HG03196 (cell line): Measurements from ENCODE around the gene OR8D1.
"Not testable (repeated sequence)": the region's sequence is repeated elsewhere in the genome, so short reads cannot be mapped to it uniquely, and the experiment has no call there.

Source experiments
- ATAC-seq: cut with Tn5 transposase; IDR thresholded peaks from one replicate; pipeline ENCODE4 v1.9.1; 2021; ENCODE audit not compliant: unreplicated experiment

Gene OR8D1

DNA sequence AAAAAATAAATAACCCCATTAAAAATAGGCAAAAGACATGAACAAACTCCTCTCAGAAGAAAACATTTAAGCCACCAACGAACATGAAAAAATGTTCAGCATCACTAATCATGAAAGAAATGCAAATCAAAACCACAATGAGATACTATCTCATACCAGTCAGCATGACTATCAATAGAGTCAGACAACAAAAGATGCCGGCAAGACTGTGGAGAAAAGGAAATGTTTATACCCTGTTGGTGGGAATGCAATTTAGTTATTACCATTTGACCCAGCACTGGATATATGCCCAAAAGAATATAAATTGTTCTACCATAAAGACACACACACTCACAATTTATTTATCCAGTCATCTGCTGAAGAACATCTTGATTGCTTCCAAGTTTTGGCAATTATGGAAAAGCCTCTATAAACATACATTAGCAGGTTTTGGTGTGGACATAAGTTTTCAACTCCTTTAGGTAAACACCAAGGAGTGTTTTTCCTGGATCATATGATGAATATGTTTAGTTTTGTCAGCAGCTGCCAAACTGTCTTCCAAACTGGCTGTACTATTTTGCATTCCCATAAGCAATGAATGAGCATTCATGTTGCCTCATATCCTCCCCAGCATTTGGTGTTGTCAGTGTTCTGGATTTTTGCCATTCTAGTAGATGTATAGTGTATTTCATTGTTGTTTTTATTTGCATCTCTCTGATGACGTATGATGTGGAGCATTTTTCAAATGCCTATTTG, 28.0 kb downstream of the OR8D1 start:
- ATAC-seq, result no peak

DNA sequence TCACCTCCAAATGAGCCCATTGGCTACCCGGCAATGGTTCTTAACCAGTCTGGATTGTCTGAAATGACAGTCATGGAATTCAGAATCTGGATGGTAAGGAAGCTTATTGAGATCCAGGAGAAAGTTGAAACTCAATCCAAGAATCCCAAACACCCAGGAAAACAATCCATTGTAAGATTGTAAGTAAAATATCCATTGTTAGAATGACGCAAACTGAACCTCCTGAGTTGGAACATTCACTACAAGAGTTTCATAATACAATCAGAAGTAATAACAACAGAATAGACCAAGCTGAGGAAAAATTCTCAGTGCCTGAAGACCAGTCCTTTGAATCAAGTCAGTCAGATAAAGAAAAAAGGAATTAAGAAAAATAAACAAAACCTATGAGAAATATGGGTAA, 35.5 kb downstream of the OR8D1 start:
- ATAC-seq, result no peak

DNA sequence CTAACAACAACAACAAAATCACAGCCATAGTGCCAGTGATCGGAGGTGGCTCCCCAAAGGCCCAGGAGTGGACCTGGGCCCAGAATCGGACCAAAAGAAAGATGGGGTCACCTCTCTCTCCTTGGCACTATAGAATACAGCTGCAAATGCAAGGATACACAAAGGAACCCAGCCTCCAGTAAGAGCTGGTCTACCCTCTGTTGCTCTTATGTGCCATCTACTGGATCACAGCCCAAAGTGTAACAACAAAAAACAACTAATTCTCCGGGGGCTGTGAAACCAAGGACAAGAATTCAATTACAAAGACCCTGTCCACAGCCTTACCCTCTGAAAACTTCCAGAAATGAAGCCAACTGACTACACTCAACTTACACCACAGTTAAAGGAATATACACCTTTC, 35.9 kb downstream of the OR8D1 start:
- no peak for ATAC-seq

DNA sequence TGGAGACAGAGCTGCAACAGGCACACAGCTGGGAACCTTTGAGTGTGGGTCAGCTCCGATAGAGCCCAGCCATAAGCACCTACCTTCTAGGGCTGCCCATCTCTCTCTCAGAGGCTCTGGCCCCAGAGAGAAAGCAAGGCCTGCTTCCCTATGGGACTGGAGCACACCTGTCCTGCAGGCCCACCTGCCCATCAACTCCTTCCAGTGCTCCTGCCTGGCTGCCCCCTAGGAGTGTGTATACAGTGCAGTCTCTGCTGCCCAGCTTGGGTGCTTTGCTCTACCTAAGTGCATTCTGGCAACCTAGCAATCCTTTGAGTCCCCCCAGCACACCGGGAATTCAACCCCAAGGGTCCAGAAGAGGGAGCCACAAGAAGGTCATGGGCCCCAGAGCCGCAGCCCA, 36.5 kb downstream of the OR8D1 start:
- ATAC-seq, result no peak

DNA sequence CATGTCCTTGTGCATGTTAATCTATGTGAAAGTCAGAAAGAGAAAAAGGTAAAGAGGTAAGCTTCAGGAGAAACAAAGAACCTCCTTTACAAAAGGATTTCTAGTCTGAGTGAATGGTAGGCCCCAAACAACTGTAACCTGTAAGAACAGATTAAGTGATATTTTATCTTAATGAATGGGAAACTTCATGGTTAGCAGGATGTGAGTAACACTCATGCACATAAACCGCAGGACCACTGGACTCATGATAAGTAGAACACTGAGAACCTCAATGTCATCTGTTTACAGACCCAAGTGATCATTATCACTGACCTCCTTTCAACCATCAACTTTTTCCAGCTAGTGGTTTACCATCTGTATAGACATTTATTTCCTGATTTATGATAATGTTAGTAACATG, 37.7 kb downstream of the OR8D1 start:
- ATAC-seq, result no peak

DNA sequence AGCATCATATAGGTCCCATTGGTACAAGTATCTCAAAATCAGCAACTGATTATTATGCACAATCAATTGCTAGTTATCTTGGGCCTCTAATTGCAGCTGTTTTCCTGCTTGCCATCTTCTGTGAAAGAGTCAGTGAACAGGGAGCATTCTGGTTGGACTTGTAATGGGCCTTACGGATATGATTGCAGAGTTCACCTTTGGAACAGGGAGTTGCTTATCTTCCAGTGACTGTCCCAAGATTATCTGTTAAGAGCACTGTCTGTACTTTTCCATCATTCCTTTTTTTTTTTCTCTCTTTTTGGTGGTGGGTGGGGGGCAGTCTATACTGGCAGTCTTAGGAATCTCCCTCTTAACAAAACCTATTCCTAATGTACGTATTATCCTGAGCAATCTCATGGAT, 39.7 kb downstream of the OR8D1 start:
- no peak for ATAC-seq

DNA sequence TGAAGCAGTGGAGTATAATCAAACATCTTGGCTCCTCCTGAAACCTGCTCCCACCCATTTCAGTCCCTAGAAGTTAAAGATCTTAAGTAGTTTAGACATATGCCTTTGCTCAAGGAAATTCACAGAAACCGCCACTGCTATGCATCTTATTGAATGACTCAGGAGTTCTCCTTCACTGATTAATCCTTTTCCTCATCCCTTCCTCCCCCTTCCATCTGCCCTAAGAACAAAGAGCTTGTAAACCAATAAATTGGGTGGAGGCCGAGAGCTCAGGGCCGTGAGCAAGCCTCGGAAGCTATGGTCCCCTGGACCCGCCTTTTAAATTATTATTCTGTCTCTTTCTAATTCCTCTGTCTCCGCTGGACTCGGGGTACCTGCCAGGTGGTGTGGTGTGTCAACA, 42.9 kb downstream of the OR8D1 start:
- ATAC-seq, result not testable (repeated sequence)

DNA sequence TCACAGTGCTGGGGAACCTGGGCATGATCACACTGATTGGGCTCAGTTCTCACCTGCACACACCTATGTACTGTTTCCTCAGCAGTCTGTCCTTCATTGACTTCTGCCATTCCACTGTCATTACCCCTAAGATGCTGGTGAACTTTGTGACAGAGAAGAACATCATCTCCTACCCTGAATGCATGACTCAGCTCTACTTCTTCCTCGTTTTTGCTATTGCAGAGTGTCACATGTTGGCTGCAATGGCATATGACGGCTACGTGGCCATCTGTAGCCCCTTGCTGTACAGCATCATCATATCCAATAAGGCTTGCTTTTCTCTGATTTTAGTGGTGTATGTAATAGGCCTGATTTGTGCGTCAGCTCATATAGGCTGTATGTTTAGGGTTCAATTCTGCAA, 48.7 kb downstream of the OR8D1 start:
- ATAC-seq, result not testable (repeated sequence)

DNA sequence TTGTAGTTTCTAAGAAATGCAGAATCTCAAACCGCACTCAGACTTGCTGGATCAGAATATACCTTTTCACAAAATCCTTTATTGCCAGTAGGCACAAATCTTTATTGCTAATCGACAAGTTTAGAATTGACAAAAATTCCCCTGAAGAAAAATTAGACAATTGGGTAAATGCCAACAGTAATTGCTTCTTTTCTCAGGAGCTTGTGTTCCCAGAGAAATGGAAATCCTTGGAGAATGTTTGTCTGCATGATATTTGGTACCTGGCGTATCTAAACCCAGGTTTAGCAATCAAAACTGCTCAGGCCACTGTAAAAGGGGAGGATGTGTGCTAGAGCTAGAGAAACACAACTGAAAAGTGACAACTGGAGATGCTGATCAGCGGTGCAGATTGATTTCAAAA, 57.7 kb downstream of the OR8D1 start, which contains the start of gene OR8G5:
OR8G5 (plus strand) TSS at position 301 of the 400 bp plus-strand sequence. CDS start 8,556 bp downstream, outside the sequence.
- no peak for ATAC-seq
